ENCODE data around the gene SEPTIN5. TPM values are rescaled to one million over a fixed set of nuclear protein-coding genes. Genes with fewer than 3 reads are reported as not detected.

SEPTIN5 gene
- total RNA-seq, 2 experiments from 2014 or later = not detected

GRCh38 chr22:19687561-19688300 lies 26.6 kb upstream of the SEPTIN5 start:
- BruUV-seq (replicated peaks) = no TSS peak
- H3K36me3 ChIP-seq (ENCODE audit: insufficient read depth, low read length) = no peaks in the 10 kb centered on the region
- CTCF ChIA-PET (ENCODE audit: unreplicated experiment) = no interaction called here

GRCh38 chr22:19688301-19689290 lies 25.7 kb upstream of the SEPTIN5 start:
- no peak overlapping the region for H2AFZ ChIP-seq (ENCODE audit: low read length)
- no TSS peak for BruUV-seq (replicated peaks)
- H3K4me2 ChIP-seq (ENCODE audit: low read length) = no peak overlapping the region
- no peaks in the 10 kb centered on the region for H3K9me2 ChIP-seq (ENCODE audit: insufficient read depth, low read length)
- DNase-seq (ENCODE audit: low spot score) = no peak
- no peaks in the 10 kb centered on the region for H4K20me1 ChIP-seq (ENCODE audit: insufficient read depth, low read length)
- POLR2A ChIA-PET = no interaction called here
- TF ChIP-seq CTCF (conservative IDR thresholded peaks at IDR 0.05; ENCODE audit: low read length) = no peak
- no peak for TF ChIP-seq EZH2phosphoT487 (IDR thresholded peaks at IDR 0.05; ENCODE audit: borderline replicate concordance, low read depth, low read length)
- no peaks in the 10 kb centered on the region for H3K36me3 ChIP-seq (ENCODE audit: insufficient read depth, low read length)
- no peaks in the 10 kb centered on the region for H3K79me2 ChIP-seq (ENCODE audit: insufficient read depth, low read depth, low read length)
- H3K4me1 ChIP-seq (ENCODE audit: insufficient read depth, low read length, poor library complexity, severe bottlenecking) = no peaks in the 10 kb centered on the region
- no peak overlapping the region for H3K27ac ChIP-seq (ENCODE audit: low read depth, low read length, poor library complexity, severe bottlenecking)
- intact Hi-C loops (cut with micrococcal nuclease; ENCODE audit: unreplicated experiment) = no loop called here
- no peaks in the 10 kb centered on the region for H3K9me3 ChIP-seq (ENCODE audit: low read length)
- CTCF ChIA-PET (ENCODE audit: unreplicated experiment) = no interaction called here
- no peak overlapping the region for H3K4me3 ChIP-seq (ENCODE audit: low read depth, low read length, poor library complexity, severe bottlenecking)

More at GRCh38 chr22:19687561-19688300, 26.6 kb upstream of the SEPTIN5 start:
- H3K9me2 ChIP-seq (ENCODE audit: insufficient read depth, low read length) = no peaks in the 10 kb centered on the region
- no peaks in the 10 kb centered on the region for H4K20me1 ChIP-seq (ENCODE audit: insufficient read depth, low read length)
- H3K4me1 ChIP-seq (ENCODE audit: insufficient read depth, low read length, poor library complexity, severe bottlenecking) = no peaks in the 10 kb centered on the region
- no peak overlapping the region for H3K27ac ChIP-seq (ENCODE audit: low read depth, low read length, poor library complexity, severe bottlenecking)
- POLR2A ChIA-PET = interaction anchor here (0.5 kb wide), 1 partner anchor 22 kb away, joined by 3 read pairs; no protein-coding TSS in a partner anchor
- no peak overlapping the region for H2AFZ ChIP-seq (ENCODE audit: low read length)
- no peak for DNase-seq (ENCODE audit: low spot score)
- no peak for TF ChIP-seq CTCF (conservative IDR thresholded peaks at IDR 0.05; ENCODE audit: low read length)
- TF ChIP-seq EZH2phosphoT487 (IDR thresholded peaks at IDR 0.05; ENCODE audit: borderline replicate concordance, low read depth, low read length) = no peak
- no peak overlapping the region for H3K4me3 ChIP-seq (ENCODE audit: low read depth, low read length, poor library complexity, severe bottlenecking)
- H3K4me2 ChIP-seq (ENCODE audit: low read length) = no peak overlapping the region
- H3K79me2 ChIP-seq (ENCODE audit: insufficient read depth, low read depth, low read length) = no peaks in the 10 kb centered on the region
- intact Hi-C loops (cut with micrococcal nuclease; ENCODE audit: unreplicated experiment) = no loop called here
- no peaks in the 10 kb centered on the region for H3K9me3 ChIP-seq (ENCODE audit: low read length)
